ENCODE results near the gene NDRG3.

- TF ChIP-seq POLR2A (IDR thresholded peaks at IDR 0.05), result no peak
- no peak for TF ChIP-seq CTCF (IDR thresholded peaks at IDR 0.05)
These were observed 125.0 kb downstream of the NDRG3 start for GRCh38 chr20:36620917-36621316.
